Breast epithelium (tissue), 4 donors: ENCODE results near the gene RUNX3. TPM values are rescaled to one million over a fixed set of nuclear protein-coding genes. Genes with fewer than 3 reads are reported as not detected.

Experiments used
- DNase-seq, 2 donors: peaks; one replicate each; pipeline ENCODE4 v3.0.0-alpha.2; 2019; ENCODE audit warnings: low spot score in 2 of 2
- H3K27ac ChIP-seq, 2 donors: fragments of 200-600 bp; sonication (generic) in 1 of 2; one replicate each; pipeline ENCODE4 v1.5.1; 2016 to 2019; ENCODE audit warnings: mild to moderate bottlenecking in 1 of 2
- H3K27me3 ChIP-seq, 2 donors: fragments of 200-600 bp; sonication (generic) in 1 of 2; one replicate each; pipeline versions ENCODE4 v1.5.1 to v1.6.0; 2017 to 2019; ENCODE audit warnings: control low read depth in 1 of 2, mild to moderate bottlenecking in 1 of 2
- H3K36me3 ChIP-seq: fragments of 200-600 bp; one replicate; pipeline ENCODE4 v1.5.1; 2019
- H3K4me1 ChIP-seq, 2 donors: fragments of 200-600 bp; sonication (generic); one replicate each; pipeline ENCODE4 v1.5.1; 2016 to 2019; ENCODE audit warnings: control low read depth in 1 of 2
- H3K4me3 ChIP-seq, 3 donors: fragments of 200-600 bp; sonication (generic); 1 replicate in 2 of 3; 2 replicates in 1 of 3; pipeline ENCODE4 v1.5.1; 2016 to 2019; ENCODE audit warnings: mild to moderate bottlenecking in 3 of 3, moderate library complexity in 2 of 3
- H3K9me3 ChIP-seq, 2 donors: fragments of 200-600 bp; sonication (generic) in 1 of 2; one replicate each; pipeline ENCODE4 v1.5.1; 2016 to 2019; ENCODE audit warnings: control low read depth in 1 of 2
- POLR2A ChIP-seq: fragments of 450-650 bp; IDR thresholded peaks from one replicate; pipeline ENCODE4 v1.6.1; 2016; ENCODE audit warnings: antibody characterized with exemption, mild to moderate bottlenecking, moderate library complexity
- POLR2AphosphoS5 ChIP-seq, 3 donors: sonication (generic); formaldehyde crosslinking; IDR thresholded peaks; one replicate each; pipeline ENCODE4 v1.6.1; 2017; ENCODE audit warnings: antibody characterized with exemption in 3 of 3
- intact Hi-C: fragments of 100-400 bp; cut with DNase I; formaldehyde crosslinking; loops from one replicate; pipeline ENCODE4 v1.15.1; 2023; ENCODE audit warnings: low total_unique reads
- total RNA-seq, 3 donors: library from RNA; depleted of rRNA; stranded (reverse); fragments of >200 nt; gene quantifications; one replicate each; pipeline ENCODE4 v1.1.0, GENCODE V29; 2016
- TF ChIP-seq, protein P1 (sequence below), 3 donors: fragments of 450-650 bp; IDR thresholded peaks; one replicate each; pipeline ENCODE4 v1.5.1; 2016 to 2017; ENCODE audit warnings: antibody characterized with exemption in 3 of 3, mild to moderate bottlenecking in 3 of 3, moderate library complexity in 3 of 3

Gene RUNX3
- total RNA-seq, 3 donors from 2014 or later, result 1.9 to 9.1 (median 5.6) TPM

DNA sequence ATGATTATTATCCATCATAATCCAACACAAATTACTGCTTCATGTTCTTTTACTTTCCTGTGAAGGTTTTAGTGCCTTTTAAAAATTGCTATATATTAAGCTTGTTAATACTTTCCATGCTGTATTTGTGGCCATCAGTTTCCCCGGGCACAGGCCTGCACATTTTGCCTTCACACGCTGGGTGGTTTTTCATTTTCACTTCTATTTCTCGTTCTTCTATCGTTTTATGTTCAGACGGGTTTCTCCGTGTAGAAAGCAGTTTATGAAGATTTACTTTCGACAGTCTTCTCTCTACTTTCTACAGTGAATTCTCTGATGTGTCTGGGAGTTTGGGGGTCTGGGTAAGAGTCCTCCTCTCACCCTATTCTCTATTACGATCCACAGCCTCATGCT lies 9.5 kb downstream of the RUNX3 start:
- no peak overlapping the region for H3K27ac ChIP-seq
- intact Hi-C loops, result no loop called here
- no peak for DNase-seq

DNA sequence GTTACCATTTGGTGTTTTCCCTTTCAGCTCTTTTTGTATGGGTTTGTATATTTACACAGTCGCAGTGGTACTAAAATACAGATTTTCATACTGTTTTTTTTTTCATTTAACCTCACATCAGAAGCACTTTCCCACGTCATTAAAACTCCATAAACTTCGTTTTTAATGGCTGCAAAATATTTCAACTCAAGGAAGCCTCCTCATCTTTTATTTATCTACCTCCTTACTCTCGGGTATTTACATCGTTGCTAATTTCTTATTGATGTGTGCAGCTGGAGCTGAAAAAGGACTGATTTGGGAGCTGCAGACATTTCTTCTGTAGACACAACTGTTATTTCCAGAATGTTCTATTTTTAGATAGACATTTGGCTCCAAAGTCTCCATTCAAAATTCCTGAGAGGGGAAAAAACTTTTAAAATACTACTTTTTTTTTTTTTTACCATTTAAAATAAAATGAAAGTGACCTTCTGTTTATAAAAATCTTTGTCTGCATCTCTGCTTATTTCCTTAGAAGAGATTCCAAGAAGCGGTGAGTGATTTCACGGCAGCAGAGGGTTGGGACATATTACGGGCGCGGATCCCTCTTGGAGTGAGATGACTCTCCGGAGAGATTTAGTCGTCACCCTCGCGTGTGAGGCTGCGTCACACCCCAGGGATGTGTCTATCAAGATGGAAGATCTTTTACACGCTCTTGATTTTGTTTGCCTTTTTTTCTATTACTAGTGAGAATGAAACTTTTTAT lies 10.1 kb downstream of the RUNX3 start:
- H3K27ac ChIP-seq, result no peak overlapping the region
- intact Hi-C loops, result no loop called here
- no peak for TF ChIP-seq POLR2AphosphoS5 (IDR thresholded peaks at IDR 0.05)
- no peak for TF ChIP-seq POLR2A
- TF ChIP-seq, protein P1, sequence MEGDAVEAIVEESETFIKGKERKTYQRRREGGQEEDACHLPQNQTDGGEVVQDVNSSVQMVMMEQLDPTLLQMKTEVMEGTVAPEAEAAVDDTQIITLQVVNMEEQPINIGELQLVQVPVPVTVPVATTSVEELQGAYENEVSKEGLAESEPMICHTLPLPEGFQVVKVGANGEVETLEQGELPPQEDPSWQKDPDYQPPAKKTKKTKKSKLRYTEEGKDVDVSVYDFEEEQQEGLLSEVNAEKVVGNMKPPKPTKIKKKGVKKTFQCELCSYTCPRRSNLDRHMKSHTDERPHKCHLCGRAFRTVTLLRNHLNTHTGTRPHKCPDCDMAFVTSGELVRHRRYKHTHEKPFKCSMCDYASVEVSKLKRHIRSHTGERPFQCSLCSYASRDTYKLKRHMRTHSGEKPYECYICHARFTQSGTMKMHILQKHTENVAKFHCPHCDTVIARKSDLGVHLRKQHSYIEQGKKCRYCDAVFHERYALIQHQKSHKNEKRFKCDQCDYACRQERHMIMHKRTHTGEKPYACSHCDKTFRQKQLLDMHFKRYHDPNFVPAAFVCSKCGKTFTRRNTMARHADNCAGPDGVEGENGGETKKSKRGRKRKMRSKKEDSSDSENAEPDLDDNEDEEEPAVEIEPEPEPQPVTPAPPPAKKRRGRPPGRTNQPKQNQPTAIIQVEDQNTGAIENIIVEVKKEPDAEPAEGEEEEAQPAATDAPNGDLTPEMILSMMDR (IDR thresholded peaks at IDR 0.05), result no peak
- H3K27me3 ChIP-seq, result peaks cover 0 to 2% of the 10 kb centered on the region in 2 donors
- H3K36me3 ChIP-seq, result no peaks in the 10 kb centered on the region
- H3K4me3 ChIP-seq, result no peak overlapping the region
- no peaks in the 10 kb centered on the region for H3K4me1 ChIP-seq
- no peaks in the 10 kb centered on the region for H3K9me3 ChIP-seq
- DNase-seq, result no peak

More for the DNA sequence above, 9.5 kb downstream of the RUNX3 start:
- Histone ChIP-seq H3K9me3 (no peaks in the 10 kb centered on the region), H3K4me1 (no peaks in the 10 kb centered on the region), H3K36me3 (no peaks in the 10 kb centered on the region), H3K4me3 (no peak overlapping the region), H3K27me3 (peaks cover 0 to 7% of the 10 kb centered on the region in 2 donors)
- TF ChIP-seq POLR2AphosphoS5 (IDR thresholded peaks at IDR 0.05), result no peak
- no peak for TF ChIP-seq POLR2A
- TF ChIP-seq, protein P1 (IDR thresholded peaks at IDR 0.05), result no peak

DNA sequence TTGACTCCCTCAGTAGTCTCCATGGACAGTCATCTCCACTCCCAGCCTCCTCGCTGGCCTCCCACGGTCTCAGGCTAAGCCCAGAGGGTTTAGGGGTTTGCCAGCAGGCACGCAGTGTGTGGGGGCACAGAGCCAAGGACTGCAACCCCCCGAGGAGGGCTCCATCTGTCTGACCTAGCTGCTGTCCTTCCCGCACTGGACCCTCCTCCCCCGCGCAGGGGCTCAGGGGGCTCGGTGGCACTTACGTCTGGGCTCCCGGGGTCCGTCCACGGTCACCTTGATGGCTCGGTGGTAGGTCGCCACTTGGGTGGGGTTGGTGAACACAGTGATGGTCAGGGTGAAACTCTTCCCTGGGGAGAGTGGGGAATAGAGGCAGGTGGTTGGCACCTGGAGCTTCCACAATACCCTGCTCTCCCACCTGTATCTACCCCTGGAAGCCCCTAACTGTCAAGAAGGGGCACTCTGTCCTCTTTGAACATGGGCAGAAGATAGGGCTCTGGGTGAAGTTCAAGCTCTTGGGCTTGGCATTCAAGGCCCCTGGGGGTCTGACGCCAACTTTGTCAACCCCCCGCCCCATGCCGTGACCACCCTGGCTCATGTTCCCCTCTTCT lies 11.0 kb downstream of the RUNX3 start:
- H3K36me3 ChIP-seq, result no peaks in the 10 kb centered on the region
- H3K9me3 ChIP-seq, result no peaks in the 10 kb centered on the region
- intact Hi-C loops, result no loop called here
- no peak for DNase-seq
- no peaks in the 10 kb centered on the region for H3K4me1 ChIP-seq
- no peaks in the 10 kb centered on the region for H3K27me3 ChIP-seq
- H3K4me3 ChIP-seq, result no peak overlapping the region
- no peak for TF ChIP-seq POLR2AphosphoS5 (IDR thresholded peaks at IDR 0.05)
- TF ChIP-seq POLR2A, result no peak
- TF ChIP-seq, protein P1 (IDR thresholded peaks at IDR 0.05), result no peak
- no peak overlapping the region for H3K27ac ChIP-seq

DNA sequence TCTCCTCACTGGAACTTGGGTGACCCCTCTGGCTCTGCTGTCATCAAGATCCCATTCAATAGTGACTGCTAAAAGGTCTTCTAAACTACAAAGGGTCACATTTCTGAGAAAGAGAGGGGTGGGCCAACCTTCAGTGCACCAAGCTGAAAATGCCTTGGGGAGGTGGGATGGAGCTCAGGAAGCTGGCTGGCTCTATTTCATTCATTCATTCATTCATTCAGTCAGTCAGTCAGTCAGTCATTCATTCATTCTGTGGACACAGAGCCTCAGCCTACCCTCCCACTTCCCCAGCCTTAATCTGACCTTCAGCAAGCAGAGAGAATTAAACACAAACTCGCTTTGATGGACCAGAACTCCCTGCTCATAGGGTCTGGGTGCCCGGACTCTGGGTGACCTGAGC lies 11.7 kb downstream of the RUNX3 start:
- H3K36me3 ChIP-seq, result no peaks in the 10 kb centered on the region
- TF ChIP-seq, protein P1 (IDR thresholded peaks at IDR 0.05), result no peak
- TF ChIP-seq POLR2A, result no peak
- TF ChIP-seq POLR2AphosphoS5 (IDR thresholded peaks at IDR 0.05), result no peak
- no peak overlapping the region for H3K27ac ChIP-seq
- intact Hi-C loops, result no loop called here
- H3K27me3 ChIP-seq, result no peaks in the 10 kb centered on the region
- H3K4me1 ChIP-seq, result no peaks in the 10 kb centered on the region
- no peak overlapping the region for H3K4me3 ChIP-seq
- DNase-seq, result no peak
- H3K9me3 ChIP-seq, result no peaks in the 10 kb centered on the region

DNA sequence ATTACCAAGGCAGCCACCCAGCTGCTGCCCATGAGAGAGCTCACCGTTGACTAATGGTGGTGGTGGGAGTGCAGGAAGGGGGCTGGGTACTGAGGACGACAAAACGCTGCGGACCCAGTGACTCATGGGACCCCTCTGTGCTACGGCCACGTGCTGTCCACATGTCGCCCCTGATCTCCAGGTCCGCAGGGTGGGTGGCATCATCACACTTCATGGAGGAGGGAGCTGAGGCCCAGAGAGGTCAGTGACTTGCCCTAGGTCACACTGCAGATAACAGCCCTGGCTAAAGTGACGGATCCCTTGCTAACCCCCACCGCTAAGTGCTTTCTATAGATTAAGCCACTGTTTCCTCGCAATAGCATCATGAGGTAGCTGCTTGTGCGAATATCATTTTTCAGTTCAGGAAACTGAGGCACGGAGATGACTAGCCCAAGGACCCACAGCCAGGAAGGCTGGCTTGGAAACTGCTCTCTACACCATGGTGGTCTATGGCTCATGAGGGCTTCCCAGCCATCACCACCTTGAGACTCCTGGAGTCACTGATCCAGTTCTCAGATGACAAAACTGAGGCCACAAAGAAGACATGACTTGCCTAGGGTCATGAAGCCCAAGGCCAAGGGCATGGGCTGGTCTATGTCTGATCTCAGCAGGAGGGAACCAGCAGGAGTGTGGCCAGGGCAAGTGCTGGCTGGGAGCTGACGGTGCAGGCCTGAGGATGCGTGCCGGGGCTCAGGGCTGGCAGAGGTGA lies 12.6 kb downstream of the RUNX3 start:
- H3K9me3 ChIP-seq, result no peaks in the 10 kb centered on the region
- no peaks in the 10 kb centered on the region for H3K27me3 ChIP-seq
- no peaks in the 10 kb centered on the region for H3K4me1 ChIP-seq
- DNase-seq, result no peak
- no peak overlapping the region for H3K4me3 ChIP-seq
- H3K27ac ChIP-seq, result no peak overlapping the region
- TF ChIP-seq, protein P1 (IDR thresholded peaks at IDR 0.05), result no peak
- TF ChIP-seq POLR2AphosphoS5 (IDR thresholded peaks at IDR 0.05) (no peak), POLR2A (no peak)
- no peaks in the 10 kb centered on the region for H3K36me3 ChIP-seq
- intact Hi-C loops, result no loop called here
